ENCODE measurements around the gene GATB.

- no peak for TF ChIP-seq CTCF (IDR thresholded peaks at IDR 0.05)
- no peak for TF ChIP-seq POLR2A (IDR thresholded peaks at IDR 0.05)
- TF ChIP-seq EP300 (IDR thresholded peaks at IDR 0.05): no peak
These were observed 97.7 kb downstream of the GATB start for GRCh38 chr4:151663109-151663508.

Data from tibial nerve (tissue), 4 donors.